SJCRH30 (cell line): ENCODE data around the gene MYH11. TPM values are rescaled to one million over a fixed set of nuclear protein-coding genes. Genes with fewer than 3 reads are reported as not detected.

Experiments
- DNase-seq, 2 experiments: peaks; one replicate each; pipeline ENCODE4 v3.0.0-alpha.2; 2015 to 2020
- H3K27ac ChIP-seq: fragments of 250-450 bp; sonication (Bioruptor Pico); 2 replicates; pipeline ENCODE4 v1.5.1; 2020; ENCODE audit warnings: mild to moderate bottlenecking, moderate library complexity
- H3K27me3 ChIP-seq: fragments of 250-450 bp; sonication (Bioruptor Pico); 2 replicates; pipeline ENCODE4 v1.5.1; 2020; ENCODE audit warnings: mild to moderate bottlenecking, moderate library complexity
- H3K36me3 ChIP-seq: fragments of 250-450 bp; sonication (Bioruptor Pico); 2 replicates; pipeline ENCODE4 v1.5.1; 2020; ENCODE audit warnings: mild to moderate bottlenecking, moderate library complexity
- H3K4me1 ChIP-seq: fragments of 250-450 bp; sonication (Bioruptor Pico); 2 replicates; pipeline ENCODE4 v1.5.1; 2020; ENCODE audit warnings: mild to moderate bottlenecking, moderate library complexity
- H3K4me3 ChIP-seq: fragments of 250-450 bp; sonication (Bioruptor Pico); 2 replicates; pipeline ENCODE4 v1.5.1; 2020; ENCODE audit warnings: mild to moderate bottlenecking, moderate library complexity
- H3K9me3 ChIP-seq: fragments of 250-450 bp; sonication (Bioruptor Pico); replicated peaks from 2 replicates; pipeline ENCODE4 v1.5.1; 2020; ENCODE audit warnings: mild to moderate bottlenecking, moderate library complexity
- total RNA-seq: library from RNA; depleted of rRNA; stranded (reverse); fragments of >200 nt; shearing (Covaris generic); gene quantifications from 2 replicates; pipeline ENCODE4 v1.2.3, GENCODE V29; 2014

MYH11 gene
- total RNA-seq, 1 experiment from 2014 or later, result 0.08 TPM

- no peak overlapping the region for H3K27ac ChIP-seq
- H3K36me3 ChIP-seq, result peaks cover 13% of the 10 kb centered on the region
These were observed 29.2 kb upstream of the MYH11 start for GRCh38 chr16:15886078-15886477.

GRCh38 chr16:15885560-15886001, 28.8 kb upstream of the MYH11 start:
- H3K9me3 ChIP-seq, result no peaks in the 10 kb centered on the region
- H3K4me3 ChIP-seq, result no peak overlapping the region
- no peak for DNase-seq
- H3K4me1 ChIP-seq, result no peaks in the 10 kb centered on the region
- H3K27me3 ChIP-seq, result no peaks in the 10 kb centered on the region
- no peak overlapping the region for H3K27ac ChIP-seq
- peaks cover 13% of the 10 kb centered on the region for H3K36me3 ChIP-seq

More at GRCh38 chr16:15886078-15886477, 29.2 kb upstream of the MYH11 start:
- no peaks in the 10 kb centered on the region for H3K4me1 ChIP-seq
- no peak overlapping the region for H3K4me3 ChIP-seq
- H3K27me3 ChIP-seq, result no peaks in the 10 kb centered on the region
- no peaks in the 10 kb centered on the region for H3K9me3 ChIP-seq
- no peak for DNase-seq

- peaks cover 15% of the 10 kb centered on the region for H3K36me3 ChIP-seq
- no peaks in the 10 kb centered on the region for H3K4me1 ChIP-seq
- H3K4me3 ChIP-seq, result no peak overlapping the region
- H3K9me3 ChIP-seq, result no peaks in the 10 kb centered on the region
- no peak overlapping the region for H3K27ac ChIP-seq
- DNase-seq, result no peak
- H3K27me3 ChIP-seq, result no peaks in the 10 kb centered on the region
These were observed 25.7 kb upstream of the MYH11 start for GRCh38 chr16:15882563-15882962.

GRCh38 chr16:15881794-15882379, 25.1 kb upstream of the MYH11 start:
- Histone ChIP-seq H3K36me3 (peaks cover 15% of the 10 kb centered on the region), H3K9me3 (no peaks in the 10 kb centered on the region), H3K27ac (no peak overlapping the region), H3K27me3 (no peaks in the 10 kb centered on the region), H3K4me1 (no peaks in the 10 kb centered on the region), H3K4me3 (no peak overlapping the region)
- no peak for DNase-seq

GRCh38 chr16:15880434-15881308, 23.8 kb upstream of the MYH11 start:
- Histone ChIP-seq H3K4me3 (no peak overlapping the region), H3K27ac (no peak overlapping the region)

GRCh38 chr16:15879255-15879811, 22.5 kb upstream of the MYH11 start:
- Histone ChIP-seq H3K4me3 (no peak overlapping the region), H3K9me3 (no peaks in the 10 kb centered on the region), H3K27me3 (no peaks in the 10 kb centered on the region), H3K27ac (no peak overlapping the region), H3K4me1 (no peaks in the 10 kb centered on the region), H3K36me3 (peaks cover 17% of the 10 kb centered on the region)
- no peak for DNase-seq

More at GRCh38 chr16:15880434-15881308, 23.8 kb upstream of the MYH11 start:
- no peaks in the 10 kb centered on the region for H3K9me3 ChIP-seq
- no peak for DNase-seq
- H3K27me3 ChIP-seq, result no peaks in the 10 kb centered on the region
- peaks cover 15% of the 10 kb centered on the region for H3K36me3 ChIP-seq
- H3K4me1 ChIP-seq, result no peaks in the 10 kb centered on the region

- no peak for DNase-seq
- no peaks in the 10 kb centered on the region for H3K9me3 ChIP-seq
- peaks cover 14% of the 10 kb centered on the region; the same call in 1 of the 2 replicates for H3K36me3 ChIP-seq
- no peak overlapping the region for H3K27ac ChIP-seq
- H3K27me3 ChIP-seq, result no peaks in the 10 kb centered on the region
- H3K4me3 ChIP-seq, result no peak overlapping the region
- H3K4me1 ChIP-seq, result no peaks in the 10 kb centered on the region
These were observed 19.7 kb upstream of the MYH11 start for GRCh38 chr16:15876503-15876902.

GRCh38 chr16:15874745-15875314, 18.0 kb upstream of the MYH11 start:
- Histone ChIP-seq H3K36me3 (peaks cover 14% of the 10 kb centered on the region; the same call in 1 of the 2 replicates), H3K9me3 (no peaks in the 10 kb centered on the region)

GRCh38 chr16:15873737-15874136, 16.9 kb upstream of the MYH11 start:
- Histone ChIP-seq H3K9me3 (no peaks in the 10 kb centered on the region), H3K4me3 (no peak overlapping the region), H3K27me3 (no peaks in the 10 kb centered on the region), H3K4me1 (no peaks in the 10 kb centered on the region), H3K36me3 (peaks cover 18% of the 10 kb centered on the region; the same call in 1 of the 2 replicates), H3K27ac (no peak overlapping the region)
- DNase-seq, result no peak

More at GRCh38 chr16:15874745-15875314, 18.0 kb upstream of the MYH11 start:
- Histone ChIP-seq H3K27ac (no peak overlapping the region), H3K4me3 (no peak overlapping the region), H3K27me3 (no peaks in the 10 kb centered on the region), H3K4me1 (no peaks in the 10 kb centered on the region)
- DNase-seq, result peak; percentile 29 to 46

- H3K9me3 ChIP-seq, result no peaks in the 10 kb centered on the region
- H3K27ac ChIP-seq, result no peak overlapping the region
- DNase-seq, result no peak
- H3K4me1 ChIP-seq, result no peaks in the 10 kb centered on the region
- H3K4me3 ChIP-seq, result no peak overlapping the region
- H3K27me3 ChIP-seq, result no peaks in the 10 kb centered on the region
- peaks cover 22% of the 10 kb centered on the region; the same call in 1 of the 2 replicates for H3K36me3 ChIP-seq
These were observed 16.5 kb upstream of the MYH11 start for GRCh38 chr16:15873301-15873700.

- DNase-seq, result no peak
- H3K4me1 ChIP-seq, result no peaks in the 10 kb centered on the region
- H3K27ac ChIP-seq, result no peak overlapping the region
- no peaks in the 10 kb centered on the region for H3K27me3 ChIP-seq
- no peak overlapping the region for H3K4me3 ChIP-seq
- H3K36me3 ChIP-seq, result peaks cover 36% of the 10 kb centered on the region
- no peaks in the 10 kb centered on the region for H3K9me3 ChIP-seq
These were observed 13.2 kb upstream of the MYH11 start for GRCh38 chr16:15870011-15870410.

- DNase-seq, result no peak
- H3K4me1 ChIP-seq, result no peaks in the 10 kb centered on the region
- peaks cover 26% of the 10 kb centered on the region for H3K36me3 ChIP-seq
- H3K4me3 ChIP-seq, result no peak overlapping the region
- H3K27ac ChIP-seq, result no peak overlapping the region
- H3K27me3 ChIP-seq, result no peaks in the 10 kb centered on the region
- H3K9me3 ChIP-seq, result no peaks in the 10 kb centered on the region
These were observed 9.6 kb upstream of the MYH11 start for GRCh38 chr16:15866451-15866850.

- no peaks in the 10 kb centered on the region for H3K27me3 ChIP-seq
- H3K4me3 ChIP-seq, result no peak overlapping the region
- no peak for DNase-seq
- peaks cover 26% of the 10 kb centered on the region for H3K36me3 ChIP-seq
- H3K4me1 ChIP-seq, result no peaks in the 10 kb centered on the region
- H3K27ac ChIP-seq, result no peak overlapping the region
- H3K9me3 ChIP-seq, result no peaks in the 10 kb centered on the region
These were observed 8.9 kb upstream of the MYH11 start for GRCh38 chr16:15865742-15866141.

GRCh38 chr16:15864939-15865338, 8.1 kb upstream of the MYH11 start:
- peaks cover 23% of the 10 kb centered on the region for H3K36me3 ChIP-seq
- no peaks in the 10 kb centered on the region for H3K4me1 ChIP-seq
- H3K27ac ChIP-seq, result no peak overlapping the region
- H3K9me3 ChIP-seq, result no peaks in the 10 kb centered on the region
- no peak overlapping the region for H3K4me3 ChIP-seq
- no peaks in the 10 kb centered on the region for H3K27me3 ChIP-seq
- DNase-seq, result no peak

GRCh38 chr16:15861996-15862395, 5.2 kb upstream of the MYH11 start:
- DNase-seq, result no peak
- Histone ChIP-seq H3K36me3 (peaks cover 7% of the 10 kb centered on the region), H3K4me1 (no peaks in the 10 kb centered on the region), H3K9me3 (no peaks in the 10 kb centered on the region), H3K27ac (no peak overlapping the region), H3K4me3 (no peak overlapping the region), H3K27me3 (peaks cover 8% of the 10 kb centered on the region; the same call in 1 of the 2 replicates)
